H9 (cell line): Measurements from ENCODE around the gene POLN. TPM values are rescaled to one million over a fixed set of nuclear protein-coding genes. Genes with fewer than 3 reads are reported as not detected.

Source experiments
- DNase-seq: peaks from one replicate; pipeline ENCODE4 v3.0.0-alpha.2; 2017
- H2AFZ ChIP-seq: one replicate; pipeline ENCODE4 v1.6.1; 2013; ENCODE audit warnings: mild to moderate bottlenecking, low read length, control low read depth, moderate library complexity
- H2AK5ac ChIP-seq: 2 replicates; pipeline ENCODE4 v1.6.1; 2013; ENCODE audit warnings: low read length, control low read depth, mixed read lengths; ENCODE audit not compliant: insufficient read length
- H2BK120ac ChIP-seq: one replicate; pipeline ENCODE4 v1.6.1; 2013; ENCODE audit warnings: low read depth, mild to moderate bottlenecking, low read length, control low read depth, inconsistent platforms; ENCODE audit not compliant: poor library complexity, severe bottlenecking
- H2BK12ac ChIP-seq: 2 replicates; pipeline ENCODE4 v1.6.1; 2013; ENCODE audit warnings: low read length, control low read depth, mixed read lengths, low read depth; ENCODE audit not compliant: insufficient read length
- H2BK15ac ChIP-seq: 2 replicates; pipeline ENCODE4 v1.6.1; 2013; ENCODE audit warnings: low read depth, low read length, control low read depth
- H2BK20ac ChIP-seq: one replicate; pipeline ENCODE4 v1.6.1; 2013; ENCODE audit warnings: low read depth, mild to moderate bottlenecking, low read length, control low read depth, inconsistent platforms; ENCODE audit not compliant: poor library complexity, severe bottlenecking
- H2BK5ac ChIP-seq: 2 replicates; pipeline ENCODE4 v1.6.1; 2013; ENCODE audit warnings: low read length, control low read depth, mixed read lengths; ENCODE audit not compliant: insufficient read length
- H3K14ac ChIP-seq: 2 replicates; pipeline ENCODE4 v1.6.1; 2013; ENCODE audit warnings: low read length, control low read depth; ENCODE audit not compliant: insufficient read depth
- H3K18ac ChIP-seq: 2 replicates; pipeline ENCODE4 v1.6.1; 2013; ENCODE audit warnings: low read depth, mild to moderate bottlenecking, mixed read lengths, low read length, control low read depth; ENCODE audit not compliant: insufficient read length
- H3K23ac ChIP-seq: 2 replicates; pipeline ENCODE4 v1.6.1; 2013; ENCODE audit warnings: low read length, control low read depth, mixed read lengths, low read depth; ENCODE audit not compliant: insufficient read length
- H3K23me2 ChIP-seq: 2 replicates; pipeline ENCODE4 v1.6.1; 2013; ENCODE audit warnings: low read depth, mild to moderate bottlenecking, mixed read lengths, low read length, control low read depth; ENCODE audit not compliant: insufficient read length, poor library complexity, severe bottlenecking
- H3K27ac ChIP-seq: 2 replicates; pipeline ENCODE4 v1.5.1; 2013; ENCODE audit warnings: low read length, control low read depth, mixed read lengths, low read depth; ENCODE audit not compliant: insufficient read length
- H3K27me3 ChIP-seq: 2 replicates; pipeline ENCODE4 v1.6.1; 2013; ENCODE audit warnings: low read length, control low read depth, inconsistent platforms; ENCODE audit not compliant: insufficient read depth
- H3K4ac ChIP-seq: 2 replicates; pipeline ENCODE4 v1.6.1; 2013; ENCODE audit warnings: low read depth, mild to moderate bottlenecking, control low read depth, inconsistent platforms, low read length, moderate library complexity
- H3K4me1 ChIP-seq: 2 replicates; pipeline ENCODE4 v1.6.1; 2013; ENCODE audit warnings: low read length, control low read depth, inconsistent platforms; ENCODE audit not compliant: insufficient read depth
- H3K4me2 ChIP-seq: 2 replicates; pipeline ENCODE4 v1.6.1; 2013; ENCODE audit warnings: low read length, control low read depth, mixed read lengths; ENCODE audit not compliant: insufficient read length, insufficient read depth
- H3K56ac ChIP-seq: 2 replicates; pipeline ENCODE4 v1.6.1; 2013; ENCODE audit warnings: low read depth, mild to moderate bottlenecking, mixed read lengths, low read length, control low read depth; ENCODE audit not compliant: insufficient read length
- H3K79me1 ChIP-seq: 2 replicates; pipeline ENCODE4 v1.6.1; 2013; ENCODE audit warnings: low read depth, mild to moderate bottlenecking, moderate library complexity, low read length, control low read depth, inconsistent platforms; ENCODE audit not compliant: insufficient read depth, poor library complexity, severe bottlenecking
- H3K79me2 ChIP-seq: 2 replicates; pipeline ENCODE4 v1.6.1; 2013; ENCODE audit warnings: low read length, control low read depth, inconsistent platforms; ENCODE audit not compliant: insufficient read depth
- H3K9ac ChIP-seq: 2 replicates; pipeline ENCODE4 v1.6.1; 2013; ENCODE audit warnings: low read length, control low read depth, mixed read lengths; ENCODE audit not compliant: insufficient read length; ENCODE audit errors: extremely low read depth
- H3K9me3 ChIP-seq: one replicate; pipeline ENCODE4 v1.6.1; 2013; ENCODE audit warnings: low read depth, low read length, inconsistent platforms; ENCODE audit not compliant: control insufficient read depth
- H3T11ph ChIP-seq: one replicate; pipeline ENCODE4 v1.6.1; 2013; ENCODE audit warnings: mild to moderate bottlenecking, low read length, control low read depth, inconsistent platforms
- H4K20me1 ChIP-seq: one replicate; pipeline ENCODE4 v1.6.1; 2013; ENCODE audit not compliant: control insufficient read depth, insufficient read length, insufficient read depth
- H4K5ac ChIP-seq: 2 replicates; pipeline ENCODE4 v1.6.1; 2013; ENCODE audit warnings: low read depth, mild to moderate bottlenecking, mixed read lengths, low read length, control low read depth; ENCODE audit not compliant: insufficient read length
- H4K8ac ChIP-seq: replicated peaks from 2 replicates; pipeline ENCODE4 v1.6.1; 2013; ENCODE audit warnings: low read length, control low read depth, mixed read lengths, low read depth; ENCODE audit not compliant: insufficient read length
- H4K91ac ChIP-seq: 2 replicates; pipeline ENCODE4 v1.6.1; 2013; ENCODE audit warnings: low read depth, mild to moderate bottlenecking, moderate library complexity, mixed read lengths, low read length, control low read depth; ENCODE audit not compliant: insufficient read length
- H3K27ac Mint-ChIP-seq, 3 experiments: 2 replicates in 2 of 3; 3 replicates in 1 of 3; pipeline ENCODE4 v1.8.0; 2020 to 2021; ENCODE audit warnings: mixed read lengths in 3 of 3, mild to moderate bottlenecking in 1 of 3, moderate library complexity in 1 of 3
- H3K27me3 Mint-ChIP-seq: 2 replicates; pipeline ENCODE4 v1.8.0; 2021; ENCODE audit warnings: low read depth, mild to moderate bottlenecking, moderate library complexity, mixed read lengths
- H3K36me3 Mint-ChIP-seq, 3 experiments: 2 replicates in 2 of 3; 3 replicates in 1 of 3; pipeline ENCODE4 v1.8.0; 2020 to 2021; ENCODE audit warnings: low read depth in 3 of 3, mixed read lengths in 3 of 3; ENCODE audit not compliant: insufficient read depth in 1 of 3
- H3K4me1 Mint-ChIP-seq, 2 experiments: 2 replicates each; pipeline ENCODE4 v1.8.0; 2020; ENCODE audit warnings: mixed read lengths in 2 of 2
- H3K4me3 Mint-ChIP-seq, 2 experiments: 2 replicates in 1 of 2; 3 replicates in 1 of 2; pipeline ENCODE4 v1.8.0; 2020 to 2021; ENCODE audit warnings: mild to moderate bottlenecking in 2 of 2, mixed read lengths in 2 of 2, moderate library complexity in 1 of 2
- H3K9me3 Mint-ChIP-seq, 2 experiments: 2 replicates in 1 of 2; 3 replicates in 1 of 2; pipeline ENCODE4 v1.8.0; 2020; ENCODE audit warnings: mild to moderate bottlenecking in 2 of 2, mixed read lengths in 2 of 2, moderate library complexity in 1 of 2
- WGBS: extraction: QIAGEN DNeasy Blood & Tissue Kit; methylation state at CpG from one replicate; pipeline ENCODE4 v1.1.7; 2013; ENCODE audit warnings: missing lambda C conversion rate, low lambda C conversion rate, mixed read lengths; ENCODE audit not compliant: insufficient read length; ENCODE audit errors: extremely low coverage; 5-methylcytosine and 5-hydroxymethylcytosine counted together
- total RNA-seq: library from RNA; stranded (reverse); gene quantifications from 2 replicates; pipeline ENCODE4 v1.2.1, GENCODE V29; 2021
- TF ChIP-seq, protein P1 (sequence below): fragments of 200-600 bp; sonication (generic); conservative IDR thresholded peaks from 3 replicates; pipeline ENCODE4 v1.8.0; 2021; ENCODE audit warnings: antibody characterized with exemption, mild to moderate bottlenecking

Gene POLN
- total RNA-seq, 1 experiment from 2014 or later, result 0.74 TPM

DNA sequence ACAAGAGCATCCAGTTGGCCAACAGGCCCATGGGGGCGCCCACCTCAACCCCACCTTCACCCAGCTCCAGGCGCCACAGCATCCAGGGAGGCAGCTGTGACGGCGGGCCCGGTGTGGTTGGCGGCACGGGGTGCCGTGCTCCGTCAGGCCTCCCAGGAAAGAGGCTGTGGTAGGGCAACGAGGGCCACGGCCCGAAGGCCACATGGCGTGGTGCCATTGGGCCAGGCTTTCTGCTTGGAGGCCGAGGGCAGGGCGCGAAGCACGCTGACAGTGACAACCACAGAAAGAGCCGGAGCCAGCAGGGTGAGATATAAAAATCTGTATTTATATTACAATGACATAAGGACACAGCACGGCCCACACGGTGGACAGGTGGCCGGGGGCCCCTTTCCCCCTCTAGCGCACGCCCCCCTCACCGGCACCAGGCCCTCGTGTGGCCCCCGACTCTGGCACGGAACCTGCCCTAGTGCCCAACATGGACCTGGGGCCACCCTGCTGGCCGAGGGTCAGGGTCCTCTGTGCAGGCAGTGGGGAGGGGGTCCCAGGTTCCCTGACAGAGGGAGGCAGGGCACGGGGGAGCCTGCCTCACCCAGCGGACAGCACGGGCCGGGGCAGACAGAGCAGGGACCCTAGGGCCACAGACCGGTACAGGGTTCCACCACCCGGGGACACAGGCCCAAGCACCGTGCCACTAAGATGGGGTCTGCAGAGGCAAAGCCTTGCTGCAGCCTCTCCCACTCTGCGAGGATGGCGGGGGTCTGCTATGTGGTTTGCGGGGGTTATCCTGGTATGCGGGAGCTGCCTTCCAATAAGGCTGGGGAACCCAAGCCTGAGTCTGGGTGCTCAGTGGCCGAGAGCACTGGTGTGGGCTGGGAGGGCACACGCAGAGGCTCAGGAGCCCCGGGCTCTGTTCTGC, 5.5 kb upstream of the POLN start:
- Histone ChIP-seq H3K4me2 (no peak overlapping the region), H3K4me1 (no peaks in the 10 kb centered on the region), H3K79me2 (no peaks in the 10 kb centered on the region), H3K56ac (no peak overlapping the region), H3K27ac (no peak overlapping the region), H3K23me2 (peaks cover under 1% of the 10 kb centered on the region), H3K79me1 (no peaks in the 10 kb centered on the region), H2BK20ac (no peak overlapping the region), H3K18ac (no peak overlapping the region), H4K8ac (no peak overlapping the region), H3K9ac (no peak overlapping the region), H3K27me3 (no peaks in the 10 kb centered on the region), H3T11ph (no peak overlapping the region), H2AFZ (no peak overlapping the region), H4K20me1 (no peaks in the 10 kb centered on the region), H3K23ac (no peak overlapping the region), H2BK12ac (no peak overlapping the region), H3K4ac (no peak overlapping the region; the same call in 1 of the 2 replicates), H2BK15ac (no peak overlapping the region), H4K91ac (no peak overlapping the region), H2BK120ac (no peak overlapping the region), H3K9me3 (no peaks in the 10 kb centered on the region), H2AK5ac (no peak overlapping the region), H2BK5ac (no peak overlapping the region), H4K5ac (no peak overlapping the region), H3K14ac (no peak overlapping the region; the same call in 1 of the 2 replicates)
- H3K4me1 Mint-ChIP-seq, result peaks cover 0 to 7% of the 10 kb centered on the region in 2 experiments; a peak in 2 of 4 replicates
- peaks cover 5% of the 10 kb centered on the region for H3K27me3 Mint-ChIP-seq
- no peak overlapping the region for H3K4me3 Mint-ChIP-seq
- WGBS, result no CpG with 5 or more reads among the region's 42 CpGs
- H3K36me3 Mint-ChIP-seq, result peaks cover 7 to 14% (median 9%) of the 10 kb centered on the region in 3 experiments
- TF ChIP-seq, protein P1, sequence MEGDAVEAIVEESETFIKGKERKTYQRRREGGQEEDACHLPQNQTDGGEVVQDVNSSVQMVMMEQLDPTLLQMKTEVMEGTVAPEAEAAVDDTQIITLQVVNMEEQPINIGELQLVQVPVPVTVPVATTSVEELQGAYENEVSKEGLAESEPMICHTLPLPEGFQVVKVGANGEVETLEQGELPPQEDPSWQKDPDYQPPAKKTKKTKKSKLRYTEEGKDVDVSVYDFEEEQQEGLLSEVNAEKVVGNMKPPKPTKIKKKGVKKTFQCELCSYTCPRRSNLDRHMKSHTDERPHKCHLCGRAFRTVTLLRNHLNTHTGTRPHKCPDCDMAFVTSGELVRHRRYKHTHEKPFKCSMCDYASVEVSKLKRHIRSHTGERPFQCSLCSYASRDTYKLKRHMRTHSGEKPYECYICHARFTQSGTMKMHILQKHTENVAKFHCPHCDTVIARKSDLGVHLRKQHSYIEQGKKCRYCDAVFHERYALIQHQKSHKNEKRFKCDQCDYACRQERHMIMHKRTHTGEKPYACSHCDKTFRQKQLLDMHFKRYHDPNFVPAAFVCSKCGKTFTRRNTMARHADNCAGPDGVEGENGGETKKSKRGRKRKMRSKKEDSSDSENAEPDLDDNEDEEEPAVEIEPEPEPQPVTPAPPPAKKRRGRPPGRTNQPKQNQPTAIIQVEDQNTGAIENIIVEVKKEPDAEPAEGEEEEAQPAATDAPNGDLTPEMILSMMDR, result no peak
- no peak overlapping the region; a peak in 1 of 7 replicates for H3K27ac Mint-ChIP-seq
- H3K9me3 Mint-ChIP-seq, result peaks cover 13 to 17% of the 10 kb centered on the region in 2 experiments
- no peak for DNase-seq
